ENCODE data around the gene MRPS14.

The MRPS14 gene

DNA sequence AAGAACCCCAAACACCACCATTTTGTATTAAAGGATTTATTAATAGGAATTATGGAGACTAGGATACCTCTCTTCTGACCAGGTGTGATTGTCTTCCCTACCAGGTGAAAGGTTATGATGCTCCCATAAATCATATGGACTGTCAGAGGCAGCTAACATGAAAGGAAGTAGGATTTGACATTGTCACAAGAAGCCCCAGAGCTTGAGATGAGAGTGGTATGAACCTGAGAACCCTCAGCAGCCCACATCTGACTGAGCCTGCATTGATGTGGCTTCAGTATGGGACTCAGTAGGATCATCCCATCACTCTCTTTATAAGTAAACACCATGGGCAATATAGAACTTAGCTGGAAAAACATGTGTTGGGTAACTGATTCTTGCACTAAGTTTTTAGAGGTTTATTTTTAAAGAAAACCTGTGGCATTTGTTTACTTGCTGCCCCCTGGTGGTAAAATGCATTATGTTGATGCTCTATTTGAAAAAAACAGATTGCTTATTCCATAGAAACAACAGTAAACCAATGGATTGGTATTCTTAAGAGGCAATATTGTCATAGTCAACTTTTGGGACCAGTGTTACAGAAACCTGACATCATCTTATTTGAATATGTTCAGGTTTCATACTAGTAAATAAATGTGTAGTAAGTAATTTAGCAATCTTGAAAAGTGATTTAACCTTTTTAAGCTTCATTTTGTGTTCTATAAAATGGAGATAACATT, 40.1 kb downstream of the MRPS14 start:
- Histone ChIP-seq H3K9me3 (ENCODE audit: control insufficient read depth in 2 of 2, low read length in 2 of 2) (no peaks in the 10 kb centered on the region), H3K27ac (ENCODE audit: low read length) (no peak overlapping the region), H3K4me3 (ENCODE audit: low read length in 2 of 2) (no peak overlapping the region), H3K36me3 (ENCODE audit: control insufficient read depth in 2 of 2, insufficient read depth in 2 of 2, low read length in 2 of 2) (peaks cover 0 to 6% of the 10 kb centered on the region in 2 donors), H3K27me3 (ENCODE audit: control insufficient read depth in 1 of 2, insufficient read depth in 2 of 2, low read length in 2 of 2) (no peaks in the 10 kb centered on the region), H3K9ac (ENCODE audit: low read length in 2 of 2) (no peak overlapping the region), H3K4me1 (ENCODE audit: control insufficient read depth, insufficient read depth, low read length) (no peaks in the 10 kb centered on the region)

DNA sequence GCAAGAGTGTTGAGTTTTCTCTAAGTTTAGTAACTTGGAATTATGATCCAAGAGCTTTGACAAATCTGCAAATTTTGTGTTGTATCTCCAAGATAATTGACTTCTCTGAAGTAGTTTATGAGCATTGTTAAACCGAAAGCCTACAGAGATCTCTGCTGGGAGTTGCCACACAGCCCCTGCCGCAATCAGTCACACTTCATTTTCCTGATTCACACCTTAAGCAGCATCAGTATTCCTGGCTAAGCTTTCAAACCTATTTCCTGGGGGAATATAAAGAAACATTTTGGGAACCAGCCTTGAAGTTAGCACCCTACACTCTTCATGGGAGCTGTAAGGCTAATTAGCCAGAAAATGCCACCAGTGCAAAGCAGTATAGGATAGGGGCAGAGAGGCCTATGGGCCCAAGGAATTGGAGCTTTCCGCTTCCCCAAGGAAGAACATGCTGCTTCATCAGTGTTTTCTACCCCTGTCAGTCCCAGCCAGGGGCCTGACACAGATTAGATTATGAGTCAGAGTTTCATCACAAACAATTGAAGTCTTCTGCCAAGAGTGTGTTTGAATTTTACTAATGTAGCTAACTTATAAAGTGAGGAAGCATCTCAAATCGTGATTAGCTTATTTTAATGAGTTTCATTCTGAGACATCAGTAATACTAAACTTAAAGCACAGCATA, 46.7 kb downstream of the MRPS14 start:
- Histone ChIP-seq H3K9me3 (ENCODE audit: control insufficient read depth in 2 of 2, low read length in 2 of 2) (no peaks in the 10 kb centered on the region), H3K27ac (ENCODE audit: low read length) (no peak overlapping the region), H3K4me3 (ENCODE audit: low read length in 2 of 2) (no peak overlapping the region), H3K27me3 (ENCODE audit: control insufficient read depth in 1 of 2, insufficient read depth in 2 of 2, low read length in 2 of 2) (no peaks in the 10 kb centered on the region), H3K9ac (ENCODE audit: low read length in 2 of 2) (no peak overlapping the region), H3K4me1 (ENCODE audit: control insufficient read depth, insufficient read depth, low read length) (no peaks in the 10 kb centered on the region), H3K36me3 (ENCODE audit: control insufficient read depth in 2 of 2, insufficient read depth in 2 of 2, low read length in 2 of 2) (peaks cover 3 to 6% of the 10 kb centered on the region in 2 donors)

DNA sequence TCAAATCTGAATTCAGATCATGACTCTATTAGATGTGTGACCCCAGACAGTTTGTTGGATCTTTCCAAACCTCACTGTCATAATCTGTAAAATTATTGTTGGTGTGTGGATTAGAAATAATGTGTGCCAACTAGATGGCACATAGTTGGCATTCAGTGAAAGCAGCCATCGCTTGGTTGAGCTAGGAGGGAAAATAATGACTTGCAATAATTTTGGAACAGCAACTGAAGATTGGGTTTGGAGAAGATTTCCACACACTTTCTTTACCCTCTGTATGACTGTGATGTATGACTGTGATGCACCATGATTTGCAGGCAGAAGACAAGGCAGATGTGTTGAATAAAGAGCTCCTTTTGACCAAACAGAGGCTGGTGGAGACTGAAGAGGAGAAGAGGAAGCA, 47.5 kb downstream of the MRPS14 start:
- no peaks in the 10 kb centered on the region for H3K4me1 ChIP-seq (ENCODE audit: control insufficient read depth, insufficient read depth, low read length)
- H3K36me3 ChIP-seq (ENCODE audit: control insufficient read depth in 2 of 2, insufficient read depth in 2 of 2, low read length in 2 of 2), result peaks cover 3% of the 10 kb centered on the region in 2 donors
- H3K9ac ChIP-seq (ENCODE audit: low read length in 2 of 2), result no peak overlapping the region
- H3K4me3 ChIP-seq (ENCODE audit: low read length in 2 of 2), result no peak overlapping the region
- no peaks in the 10 kb centered on the region for H3K27me3 ChIP-seq (ENCODE audit: control insufficient read depth in 1 of 2, insufficient read depth in 2 of 2, low read length in 2 of 2)
- no peak overlapping the region for H3K27ac ChIP-seq (ENCODE audit: low read length)
- no peaks in the 10 kb centered on the region for H3K9me3 ChIP-seq (ENCODE audit: control insufficient read depth in 2 of 2, low read length in 2 of 2)

DNA sequence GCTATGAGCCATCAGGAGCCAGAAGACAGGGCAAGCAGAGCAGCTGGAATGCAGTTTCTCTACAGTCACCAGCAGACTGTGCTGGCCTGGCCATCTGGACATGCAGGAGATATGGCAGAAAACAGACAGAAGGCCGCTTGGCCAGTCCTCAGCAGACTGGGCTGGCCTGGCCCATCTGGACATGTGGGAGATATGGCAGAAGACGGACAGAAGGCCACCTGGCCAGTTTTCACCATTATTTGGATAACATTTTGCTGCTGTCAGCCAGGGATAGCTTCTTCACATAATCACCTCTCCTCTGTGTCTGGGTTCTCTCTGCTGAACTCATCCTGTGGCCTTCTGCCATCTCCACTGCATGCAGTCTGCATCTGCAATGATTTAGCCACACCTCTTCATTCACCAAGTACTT, 48.5 kb downstream of the MRPS14 start:
- no peaks in the 10 kb centered on the region for H3K9me3 ChIP-seq (ENCODE audit: control insufficient read depth in 2 of 2, low read length in 2 of 2)
- no peaks in the 10 kb centered on the region for H3K4me1 ChIP-seq (ENCODE audit: control insufficient read depth, insufficient read depth, low read length)
- no peak overlapping the region for H3K27ac ChIP-seq (ENCODE audit: low read length)
- peaks cover 3% of the 10 kb centered on the region in 2 donors for H3K36me3 ChIP-seq (ENCODE audit: control insufficient read depth in 2 of 2, insufficient read depth in 2 of 2, low read length in 2 of 2)
- no peaks in the 10 kb centered on the region for H3K27me3 ChIP-seq (ENCODE audit: control insufficient read depth in 1 of 2, insufficient read depth in 2 of 2, low read length in 2 of 2)
- no peak overlapping the region for H3K9ac ChIP-seq (ENCODE audit: low read length in 2 of 2)
- H3K4me3 ChIP-seq (ENCODE audit: low read length in 2 of 2), result no peak overlapping the region

GRCh38 chr1:174971902-174972301, 51.3 kb downstream of the MRPS14 start:
- no peak overlapping the region for H3K27ac ChIP-seq (ENCODE audit: low read length)

DNA sequence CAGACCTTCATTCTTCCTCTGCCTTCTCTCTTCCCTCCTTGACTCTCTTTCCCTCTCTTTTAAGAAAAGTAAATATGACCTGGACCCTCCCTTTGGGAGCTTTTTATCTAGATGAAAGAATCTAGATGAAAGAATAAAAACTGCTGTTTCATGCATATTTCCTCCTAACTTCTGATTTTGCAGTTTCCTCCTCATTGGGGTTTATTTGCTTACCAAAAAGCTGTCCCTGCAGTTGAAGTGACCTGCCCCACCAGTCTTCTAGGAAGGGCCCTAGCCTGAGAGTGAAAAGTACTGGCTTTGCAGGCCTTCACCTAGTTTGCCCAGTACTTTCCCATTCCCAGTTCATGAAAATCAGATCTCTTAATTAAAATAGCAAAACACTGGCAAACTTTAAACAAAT, 51.8 kb downstream of the MRPS14 start:
- no peaks in the 10 kb centered on the region for H3K4me1 ChIP-seq (ENCODE audit: control insufficient read depth, insufficient read depth, low read length)
- no peak overlapping the region for H3K27ac ChIP-seq (ENCODE audit: low read length)

More at GRCh38 chr1:174971902-174972301, 51.3 kb downstream of the MRPS14 start:
- H3K36me3 ChIP-seq (ENCODE audit: control insufficient read depth in 2 of 2, insufficient read depth in 2 of 2, low read length in 2 of 2), result peaks cover 0 to 3% of the 10 kb centered on the region in 2 donors
- H3K9ac ChIP-seq (ENCODE audit: low read length in 2 of 2), result no peak overlapping the region
- H3K4me1 ChIP-seq (ENCODE audit: control insufficient read depth, insufficient read depth, low read length), result no peaks in the 10 kb centered on the region
- H3K9me3 ChIP-seq (ENCODE audit: control insufficient read depth in 2 of 2, low read length in 2 of 2), result no peaks in the 10 kb centered on the region
- H3K27me3 ChIP-seq (ENCODE audit: control insufficient read depth in 1 of 2, insufficient read depth in 2 of 2, low read length in 2 of 2), result no peaks in the 10 kb centered on the region
- H3K4me3 ChIP-seq (ENCODE audit: low read length in 2 of 2), result no peak overlapping the region

GRCh38 chr1:174969977-174970376, 53.2 kb downstream of the MRPS14 start:
- Histone ChIP-seq H3K9ac (ENCODE audit: low read length in 2 of 2) (no peak overlapping the region), H3K4me1 (ENCODE audit: control insufficient read depth, insufficient read depth, low read length) (peaks cover 6% of the 10 kb centered on the region), H3K9me3 (ENCODE audit: control insufficient read depth in 2 of 2, low read length in 2 of 2) (no peaks in the 10 kb centered on the region), H3K36me3 (ENCODE audit: control insufficient read depth in 2 of 2, insufficient read depth in 2 of 2, low read length in 2 of 2) (peaks cover 0 to 3% of the 10 kb centered on the region in 2 donors), H3K4me3 (ENCODE audit: low read length in 2 of 2) (no peak overlapping the region), H3K27me3 (ENCODE audit: control insufficient read depth in 1 of 2, insufficient read depth in 2 of 2, low read length in 2 of 2) (no peaks in the 10 kb centered on the region), H3K27ac (ENCODE audit: low read length) (no peak overlapping the region)

More for the DNA sequence above, 51.8 kb downstream of the MRPS14 start:
- Histone ChIP-seq H3K36me3 (ENCODE audit: control insufficient read depth in 2 of 2, insufficient read depth in 2 of 2, low read length in 2 of 2) (peaks cover 0 to 3% of the 10 kb centered on the region in 2 donors), H3K4me3 (ENCODE audit: low read length in 2 of 2) (no peak overlapping the region), H3K9me3 (ENCODE audit: control insufficient read depth in 2 of 2, low read length in 2 of 2) (no peaks in the 10 kb centered on the region), H3K27me3 (ENCODE audit: control insufficient read depth in 1 of 2, insufficient read depth in 2 of 2, low read length in 2 of 2) (no peaks in the 10 kb centered on the region), H3K9ac (ENCODE audit: low read length in 2 of 2) (no peak overlapping the region)

DNA sequence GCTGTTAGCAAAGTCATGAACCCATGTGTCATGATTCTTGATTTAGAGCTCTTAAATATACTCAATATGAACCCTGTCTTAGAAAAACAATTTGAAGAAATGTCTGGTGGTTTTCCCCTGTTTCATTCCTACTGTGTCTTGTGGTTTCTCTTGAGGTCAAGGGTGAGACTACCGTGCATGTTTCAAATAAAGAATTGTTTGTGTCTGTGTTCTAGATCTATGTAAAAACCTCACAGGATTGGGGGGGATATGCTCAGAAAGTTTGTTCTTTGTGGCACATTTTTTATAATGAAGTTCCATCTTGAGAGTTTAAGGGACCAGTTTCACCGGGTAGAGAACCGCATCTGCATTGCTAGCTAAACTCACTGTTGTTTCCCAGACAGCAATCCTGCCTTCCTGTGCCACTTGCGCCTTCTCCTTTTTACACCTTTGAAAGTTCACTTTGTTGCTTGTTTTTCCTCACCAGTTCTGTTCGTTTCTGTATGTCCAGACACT, 54.4 kb downstream of the MRPS14 start:
- Histone ChIP-seq H3K27me3 (ENCODE audit: control insufficient read depth in 1 of 2, insufficient read depth in 2 of 2, low read length in 2 of 2) (no peaks in the 10 kb centered on the region), H3K9ac (ENCODE audit: low read length in 2 of 2) (no peak overlapping the region), H3K4me1 (ENCODE audit: control insufficient read depth, insufficient read depth, low read length) (peaks cover 6% of the 10 kb centered on the region), H3K9me3 (ENCODE audit: control insufficient read depth in 2 of 2, low read length in 2 of 2) (no peaks in the 10 kb centered on the region), H3K4me3 (ENCODE audit: low read length in 2 of 2) (no peak overlapping the region), H3K36me3 (ENCODE audit: control insufficient read depth in 2 of 2, insufficient read depth in 2 of 2, low read length in 2 of 2) (no peaks in the 10 kb centered on the region), H3K27ac (ENCODE audit: low read length) (no peak overlapping the region)

GRCh38 chr1:174967845-174968705, 55.1 kb downstream of the MRPS14 start:
- H3K4me3 ChIP-seq (ENCODE audit: low read length in 2 of 2), result no peak overlapping the region
- H3K4me1 ChIP-seq (ENCODE audit: control insufficient read depth, insufficient read depth, low read length), result peaks cover 6% of the 10 kb centered on the region
- no peaks in the 10 kb centered on the region for H3K9me3 ChIP-seq (ENCODE audit: control insufficient read depth in 2 of 2, low read length in 2 of 2)
- no peak overlapping the region for H3K9ac ChIP-seq (ENCODE audit: low read length in 2 of 2)
- H3K27ac ChIP-seq (ENCODE audit: low read length), result no peak overlapping the region
- H3K27me3 ChIP-seq (ENCODE audit: control insufficient read depth in 1 of 2, insufficient read depth in 2 of 2, low read length in 2 of 2), result no peaks in the 10 kb centered on the region
- H3K36me3 ChIP-seq (ENCODE audit: control insufficient read depth in 2 of 2, insufficient read depth in 2 of 2, low read length in 2 of 2), result no peaks in the 10 kb centered on the region

DNA sequence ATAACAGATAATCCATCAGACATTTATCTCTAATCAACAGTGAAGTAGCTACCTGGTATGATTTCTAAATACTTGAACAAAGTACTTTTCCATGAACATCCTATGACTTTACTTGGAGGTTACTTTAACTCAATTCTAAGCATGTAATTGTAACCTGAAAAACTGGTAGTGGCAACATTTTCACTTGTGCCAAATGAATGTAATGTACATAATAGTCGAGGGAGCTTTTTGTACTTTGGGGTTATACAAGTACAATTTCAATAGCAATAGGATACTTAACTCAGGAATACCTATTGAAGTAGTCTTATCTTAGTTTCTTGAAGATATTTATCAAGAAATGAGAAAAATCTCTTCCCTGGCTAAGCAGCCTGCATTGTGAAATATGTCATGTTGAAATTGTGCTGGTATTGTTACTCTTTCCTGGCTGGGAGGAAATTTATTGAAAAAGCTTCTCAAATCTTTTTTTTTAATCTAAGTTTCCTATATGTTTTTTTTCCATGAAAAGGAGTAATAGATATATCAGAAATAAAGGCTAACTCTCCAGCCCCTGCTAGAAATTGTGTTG, 57.1 kb downstream of the MRPS14 start:
- Histone ChIP-seq H3K4me3 (ENCODE audit: low read length in 2 of 2) (no peak overlapping the region), H3K4me1 (ENCODE audit: control insufficient read depth, insufficient read depth, low read length) (peaks cover 6% of the 10 kb centered on the region), H3K27ac (ENCODE audit: low read length) (peak overlapping the region; percentile 7), H3K9me3 (ENCODE audit: control insufficient read depth in 2 of 2, low read length in 2 of 2) (no peaks in the 10 kb centered on the region), H3K27me3 (ENCODE audit: control insufficient read depth in 1 of 2, insufficient read depth in 2 of 2, low read length in 2 of 2) (no peaks in the 10 kb centered on the region), H3K36me3 (ENCODE audit: control insufficient read depth in 2 of 2, insufficient read depth in 2 of 2, low read length in 2 of 2) (no peaks in the 10 kb centered on the region), H3K9ac (ENCODE audit: low read length in 2 of 2) (no peak overlapping the region)

Measured in stomach smooth muscle (tissue), 2 donors.